GM12891 (cell line): Measurements from ENCODE around the gene LSM14B.

Source experiments
- POLR2A ChIP-seq: IDR thresholded peaks from 2 replicates; pipeline ENCODE4 v1.6.1; 2011; ENCODE audit warnings: low read depth, low read length, control low read depth
- POLR2AphosphoS5 ChIP-seq: IDR thresholded peaks from 2 replicates; pipeline ENCODE4 v1.6.1; 2011; ENCODE audit warnings: low read depth, low read length, control low read depth
- POU2F2 ChIP-seq: IDR thresholded peaks from 2 replicates; pipeline ENCODE4 v1.6.1; 2011; ENCODE audit warnings: low read depth, mild to moderate bottlenecking, control low read depth, low read length, moderate library complexity
- SPI1 ChIP-seq: IDR thresholded peaks from 2 replicates; pipeline ENCODE4 v1.6.1; 2011; ENCODE audit warnings: low read depth, low read length, control low read depth

- TF ChIP-seq POLR2A (no peak), SPI1 (no peak), POLR2AphosphoS5 (no peak), POU2F2 (no peak)
Observed at GRCh38 chr20:62161347-62161746, 39.1 kb downstream of the LSM14B start.
